Upper lobe of right lung (tissue), 1 donor: ENCODE results near the gene OSBPL3. TPM values are rescaled to one million over a fixed set of nuclear protein-coding genes. Genes with fewer than 3 reads are reported as not detected.

Experiments
- ATAC-seq: fragments of 200-7000 bp; cut with Tn5 transposase; one replicate; pipeline ENCODE4 v1.9.1; 2020; ENCODE audit warnings: mild to moderate bottlenecking, moderate library complexity
- DNase-seq: peaks from one replicate; pipeline ENCODE4 v3.0.0-alpha.2; 2020
- H3K27ac ChIP-seq: fragments of 200-600 bp; one replicate; pipeline ENCODE4 v1.8.0; 2022
- H3K27me3 ChIP-seq: fragments of 200-600 bp; one replicate; pipeline ENCODE4 v1.8.0; 2022; ENCODE audit warnings: mild to moderate bottlenecking
- H3K36me3 ChIP-seq: fragments of 200-600 bp; one replicate; pipeline ENCODE4 v1.8.0; 2022
- H3K4me1 ChIP-seq: fragments of 200-600 bp; one replicate; pipeline ENCODE4 v1.8.0; 2022
- H3K4me3 ChIP-seq: fragments of 200-600 bp; one replicate; pipeline ENCODE4 v1.8.0; 2022; ENCODE audit warnings: mild to moderate bottlenecking
- H3K9me3 ChIP-seq: fragments of 200-600 bp; one replicate; pipeline ENCODE4 v1.8.0; 2022
- CTCF ChIP-seq: fragments of 200-600 bp; IDR thresholded peaks from one replicate; pipeline ENCODE4 v1.8.0; 2022; ENCODE audit warnings: antibody characterized with exemption
- intact Hi-C: fragments of 100-400 bp; cut with DNase I; formaldehyde crosslinking; loops from one replicate; pipeline ENCODE4 v1.11.0; 2022
- total RNA-seq: library from RNA; stranded (reverse); fragmentation: NEBNext Ultra II Directional; extraction: Animal tissue kit (Norgen Biotek cat#: 25700); gene quantifications from one replicate; pipeline ENCODE4 v1.2.1, GENCODE V29; 2021
- donor health status: DM: no; HTN: yes; CAD: no; lungs with severe emphysema.

The OSBPL3 gene
- total RNA-seq, 1 donor from 2014 or later, result 23.7 TPM

GRCh38 chr7:24894429-24895221, 85.4 kb downstream of the OSBPL3 start:
- Histone ChIP-seq H3K9me3 (no peaks in the 10 kb centered on the region), H3K27ac (no peak overlapping the region), H3K27me3 (no peaks in the 10 kb centered on the region), H3K36me3 (no peaks in the 10 kb centered on the region), H3K4me3 (no peak overlapping the region), H3K4me1 (peaks cover 3% of the 10 kb centered on the region)
- DNase-seq, result no peak
- intact Hi-C loops, result no loop called here
- ATAC-seq, result peak; percentile 32
- TF ChIP-seq CTCF, result peak; percentile 16

- no peaks in the 10 kb centered on the region for H3K36me3 ChIP-seq
- H3K4me3 ChIP-seq, result no peak overlapping the region
- H3K27ac ChIP-seq, result no peak overlapping the region
- DNase-seq (no peak), ATAC-seq (no peak)
- no peaks in the 10 kb centered on the region for H3K9me3 ChIP-seq
- TF ChIP-seq CTCF, result no peak
- H3K27me3 ChIP-seq, result no peaks in the 10 kb centered on the region
- intact Hi-C loops, result no loop called here
- H3K4me1 ChIP-seq, result peaks cover 1% of the 10 kb centered on the region
These were observed 88.7 kb downstream of the OSBPL3 start for GRCh38 chr7:24891311-24891735.

GRCh38 chr7:24889611-24890010, 90.4 kb downstream of the OSBPL3 start:
- Histone ChIP-seq H3K4me3 (no peak overlapping the region), H3K27me3 (no peaks in the 10 kb centered on the region), H3K9me3 (no peaks in the 10 kb centered on the region), H3K4me1 (no peaks in the 10 kb centered on the region), H3K36me3 (no peaks in the 10 kb centered on the region), H3K27ac (no peak overlapping the region)
- ATAC-seq (no peak), DNase-seq (no peak)
- TF ChIP-seq CTCF, result no peak
- intact Hi-C loops, result no loop called here

GRCh38 chr7:24888653-24889052, 91.3 kb downstream of the OSBPL3 start:
- TF ChIP-seq CTCF, result no peak
- H3K4me3 ChIP-seq, result no peak overlapping the region
- H3K27ac ChIP-seq, result no peak overlapping the region
- ATAC-seq (no peak), DNase-seq (no peak)
- no peaks in the 10 kb centered on the region for H3K9me3 ChIP-seq
- H3K36me3 ChIP-seq, result no peaks in the 10 kb centered on the region
- H3K4me1 ChIP-seq, result no peaks in the 10 kb centered on the region
- intact Hi-C loops, result no loop called here
- H3K27me3 ChIP-seq, result no peaks in the 10 kb centered on the region

- H3K4me3 ChIP-seq, result no peak overlapping the region
- H3K27me3 ChIP-seq, result no peaks in the 10 kb centered on the region
- ATAC-seq (no peak), DNase-seq (no peak)
- no peaks in the 10 kb centered on the region for H3K4me1 ChIP-seq
- no peak for TF ChIP-seq CTCF
- H3K36me3 ChIP-seq, result no peaks in the 10 kb centered on the region
- H3K9me3 ChIP-seq, result no peaks in the 10 kb centered on the region
- H3K27ac ChIP-seq, result no peak overlapping the region
- intact Hi-C loops, result no loop called here
These were observed 94.3 kb downstream of the OSBPL3 start for GRCh38 chr7:24885716-24886115.
